Esophagus squamous epithelium (tissue), 4 donors: ENCODE results near the gene ACAA1.
"Not testable (repeated sequence)": the region's sequence is repeated elsewhere in the genome, so short reads cannot be mapped to it uniquely, and the experiment has no call there.

Experiments
- CTCF ChIP-seq, 6 experiments: fragments of 450-650 bp in 4 of 6; fragments of 200-600 bp in 2 of 6; sonication (generic) in 2 of 6; IDR thresholded peaks; one replicate each; pipeline ENCODE4 v1.5.1; 2016 to 2019; ENCODE audit warnings: antibody characterized with exemption in 6 of 6, mild to moderate bottlenecking in 4 of 6, moderate library complexity in 4 of 6
- POLR2A ChIP-seq, 4 donors: fragments of 450-650 bp; IDR thresholded peaks; one replicate each; pipeline ENCODE4 v1.6.1; 2017; ENCODE audit warnings: antibody characterized with exemption in 4 of 4, mild to moderate bottlenecking in 4 of 4, moderate library complexity in 3 of 4

- TF ChIP-seq CTCF, POLR2A (IDR thresholded peaks at IDR 0.05): not testable (repeated sequence)
Measured at GRCh38 chr3:38135621-38136277, 1.2 kb downstream of the ACAA1 start.
